OCI-LY3 (cell line): Measurements from ENCODE around the gene POLR2E.

ENCODE experiments used
- EZH2phosphoT487 ChIP-seq: fragments of 200-600 bp; shearing (Covaris generic); IDR thresholded peaks from 2 replicates; pipeline ENCODE4 v1.6.1; 2018; ENCODE audit warnings: antibody characterized with exemption, mixed run types, low read depth
- TF ChIP-seq, protein P1 (sequence below): fragments of 200-600, 300-600 bp; sonication (generic); IDR thresholded peaks from 2 replicates; pipeline ENCODE4 v1.5.1; 2014; ENCODE audit warnings: antibody characterized with exemption, low read length, low read depth

DNA sequence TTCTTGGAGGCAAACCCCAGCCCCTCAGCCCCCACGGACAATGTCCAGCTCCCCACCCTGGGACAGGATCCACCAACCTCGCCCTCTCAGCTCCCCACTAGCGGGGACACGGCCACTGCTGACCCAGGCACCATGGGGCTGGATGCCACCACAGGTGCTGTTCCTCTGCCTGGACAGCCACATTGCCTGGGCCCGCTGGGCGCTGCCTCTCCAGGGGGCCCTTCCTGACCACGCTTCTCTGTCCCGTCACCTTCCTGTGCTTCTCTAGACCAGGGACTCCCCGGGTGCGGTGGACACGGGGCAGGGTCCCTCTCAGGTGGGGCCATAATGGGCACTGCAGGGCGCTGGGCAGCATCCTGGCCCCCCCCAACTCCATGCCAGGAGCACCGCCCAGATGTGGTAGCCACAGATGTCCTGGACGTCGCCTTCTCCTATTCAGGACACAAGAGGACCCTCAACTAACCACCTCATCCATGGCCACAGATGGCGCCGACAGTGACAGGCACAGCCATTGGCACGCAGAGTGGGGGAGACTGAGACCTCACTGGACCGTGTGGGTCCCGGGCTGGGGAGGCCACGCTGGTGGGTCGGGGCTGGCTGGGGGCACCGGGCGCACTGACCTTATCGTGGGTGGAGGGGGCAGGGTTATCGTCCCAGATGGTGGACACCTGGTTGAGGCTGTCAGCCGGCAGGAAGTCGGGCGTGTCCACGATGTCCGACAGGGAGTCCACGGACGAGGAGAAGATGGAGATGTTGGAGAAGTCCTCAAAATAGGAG is 32.0 kb upstream of the POLR2E start:
- TF ChIP-seq, protein P1, sequence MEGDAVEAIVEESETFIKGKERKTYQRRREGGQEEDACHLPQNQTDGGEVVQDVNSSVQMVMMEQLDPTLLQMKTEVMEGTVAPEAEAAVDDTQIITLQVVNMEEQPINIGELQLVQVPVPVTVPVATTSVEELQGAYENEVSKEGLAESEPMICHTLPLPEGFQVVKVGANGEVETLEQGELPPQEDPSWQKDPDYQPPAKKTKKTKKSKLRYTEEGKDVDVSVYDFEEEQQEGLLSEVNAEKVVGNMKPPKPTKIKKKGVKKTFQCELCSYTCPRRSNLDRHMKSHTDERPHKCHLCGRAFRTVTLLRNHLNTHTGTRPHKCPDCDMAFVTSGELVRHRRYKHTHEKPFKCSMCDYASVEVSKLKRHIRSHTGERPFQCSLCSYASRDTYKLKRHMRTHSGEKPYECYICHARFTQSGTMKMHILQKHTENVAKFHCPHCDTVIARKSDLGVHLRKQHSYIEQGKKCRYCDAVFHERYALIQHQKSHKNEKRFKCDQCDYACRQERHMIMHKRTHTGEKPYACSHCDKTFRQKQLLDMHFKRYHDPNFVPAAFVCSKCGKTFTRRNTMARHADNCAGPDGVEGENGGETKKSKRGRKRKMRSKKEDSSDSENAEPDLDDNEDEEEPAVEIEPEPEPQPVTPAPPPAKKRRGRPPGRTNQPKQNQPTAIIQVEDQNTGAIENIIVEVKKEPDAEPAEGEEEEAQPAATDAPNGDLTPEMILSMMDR, result no peak
- TF ChIP-seq EZH2phosphoT487, result no peak
